ENCODE measurements around the gene POLR2F. TPM values are rescaled to one million over a fixed set of nuclear protein-coding genes. Genes with fewer than 3 reads are reported as not detected.

Gene POLR2F
- total RNA-seq, 1 experiment from 2014 or later: 107 TPM

- no peak for TF ChIP-seq REST (IDR thresholded peaks at IDR 0.05; ENCODE audit: low read depth)
- TF ChIP-seq CEBPB (IDR thresholded peaks at IDR 0.05; ENCODE audit: low read depth): no peak
- no peak for TF ChIP-seq EZH2 (IDR thresholded peaks at IDR 0.05)
- TF ChIP-seq SP1 (IDR thresholded peaks at IDR 0.05; ENCODE audit: low read depth): no peak
These were observed 45.0 kb downstream of the POLR2F start (continued) for GRCh38 chr22:37998543-37998942.

GRCh38 chr22:37999236-37999635, 45.7 kb downstream of the POLR2F start:
- H3K9me2 ChIP-seq (ENCODE audit: insufficient read depth): no peaks in the 10 kb centered on the region
- H3K4me1 ChIP-seq (ENCODE audit: control insufficient read depth in 1 of 2, insufficient read depth in 2 of 2, low read length in 2 of 2): peaks cover 20 to 43% of the 10 kb centered on the region in 2 experiments
- H3K4me3 ChIP-seq (replicated peaks in 1 of 2; ENCODE audit: low read depth in 1 of 2, low read length in 2 of 2): peak overlapping the region in 1 of 2 experiments; percentile 9; a peak in 3 of 4 replicates
- TF ChIP-seq ZFX (IDR thresholded peaks at IDR 0.05) (no peak), MAX (IDR thresholded peaks at IDR 0.05) (no peak), ZNF274 (IDR thresholded peaks at IDR 0.05; ENCODE audit: low read depth, low read length) (no peak), JUND (IDR thresholded peaks at IDR 0.05) (no peak), TCF7L2 (IDR thresholded peaks at IDR 0.05; ENCODE audit: borderline replicate concordance, extremely low read depth, insufficient read depth, insufficient read length) (no peak), YY1 (IDR thresholded peaks at IDR 0.05; ENCODE audit: extremely low read depth, insufficient replicate concordance, low read depth, low read length) (no peak), RAD21 (IDR thresholded peaks at IDR 0.05; ENCODE audit: low read depth) (no peak), ZBTB33 (IDR thresholded peaks at IDR 0.05; ENCODE audit: extremely low read depth, insufficient replicate concordance, low read length) (no peak), SIN3A (IDR thresholded peaks at IDR 0.05; ENCODE audit: low read depth) (no peak), EGR1 (IDR thresholded peaks at IDR 0.05; ENCODE audit: low read depth) (no peak), REST (IDR thresholded peaks at IDR 0.05; ENCODE audit: low read depth) (no peak), EZH2phosphoT487 (IDR thresholded peaks at IDR 0.05; ENCODE audit: borderline replicate concordance) (no peak)
- peak overlapping the region; percentile 62 for H3K4me2 ChIP-seq (ENCODE audit: low read length)
- peak overlapping the region; percentile 50 for H3K27ac ChIP-seq (ENCODE audit: low read depth, low read length)
- no TSS peak for BruUV-seq (replicated peaks)
- ChIA-PET POLR2A (interaction anchor here (0.9 to 1.3 kb wide), 3 partner anchors 13 to 46 kb away, joined by 3 to 6 read pairs (median 3); partner anchors contain the start of genes C22orf23 and POLR2F), CTCF (interaction anchor here (1.2 kb wide), 1 partner anchor 53 kb away, joined by 4 read pairs; no protein-coding TSS in a partner anchor), RAD21 (ENCODE audit: low non-redundant PET in 1 of 2, low total read pairs in 2 of 2, uncharacterized antibody in 2 of 2, unreplicated experiment in 2 of 2) (no interaction called here)
- intact Hi-C loops (cut with micrococcal nuclease): no loop called here
- H2AFZ ChIP-seq (ENCODE audit: low read depth, low read length, poor library complexity, severe bottlenecking): no peak overlapping the region
- ATAC-seq (peak; percentile 26), DNase-seq (ENCODE audit: low read depth, low spot score) (peak; percentile 29)
- H4K20me1 ChIP-seq (ENCODE audit: insufficient read depth): no peaks in the 10 kb centered on the region
- H3K36me3 ChIP-seq (ENCODE audit: control insufficient read depth in 1 of 2, insufficient read depth in 2 of 2, low read length in 2 of 2): no peaks in the 10 kb centered on the region
- H3K79me2 ChIP-seq (ENCODE audit: insufficient read depth, low read length): no peaks in the 10 kb centered on the region
- H3K9me3 ChIP-seq (ENCODE audit: control insufficient read depth in 1 of 2, insufficient read depth in 1 of 2, low read depth in 1 of 2, low read length in 2 of 2): no peaks in the 10 kb centered on the region
- H3K27me3 ChIP-seq (ENCODE audit: insufficient read depth, low read length): no peaks in the 10 kb centered on the region
- peak overlapping the region; percentile 22 for H3K9ac ChIP-seq (ENCODE audit: low read length)
